ENCODE measurements around the gene ATG10. TPM values are rescaled to one million over a fixed set of nuclear protein-coding genes. Genes with fewer than 3 reads are reported as not detected.

Gene ATG10
- total RNA-seq, 1 donor from 2014 or later = 4.8 TPM

DNA sequence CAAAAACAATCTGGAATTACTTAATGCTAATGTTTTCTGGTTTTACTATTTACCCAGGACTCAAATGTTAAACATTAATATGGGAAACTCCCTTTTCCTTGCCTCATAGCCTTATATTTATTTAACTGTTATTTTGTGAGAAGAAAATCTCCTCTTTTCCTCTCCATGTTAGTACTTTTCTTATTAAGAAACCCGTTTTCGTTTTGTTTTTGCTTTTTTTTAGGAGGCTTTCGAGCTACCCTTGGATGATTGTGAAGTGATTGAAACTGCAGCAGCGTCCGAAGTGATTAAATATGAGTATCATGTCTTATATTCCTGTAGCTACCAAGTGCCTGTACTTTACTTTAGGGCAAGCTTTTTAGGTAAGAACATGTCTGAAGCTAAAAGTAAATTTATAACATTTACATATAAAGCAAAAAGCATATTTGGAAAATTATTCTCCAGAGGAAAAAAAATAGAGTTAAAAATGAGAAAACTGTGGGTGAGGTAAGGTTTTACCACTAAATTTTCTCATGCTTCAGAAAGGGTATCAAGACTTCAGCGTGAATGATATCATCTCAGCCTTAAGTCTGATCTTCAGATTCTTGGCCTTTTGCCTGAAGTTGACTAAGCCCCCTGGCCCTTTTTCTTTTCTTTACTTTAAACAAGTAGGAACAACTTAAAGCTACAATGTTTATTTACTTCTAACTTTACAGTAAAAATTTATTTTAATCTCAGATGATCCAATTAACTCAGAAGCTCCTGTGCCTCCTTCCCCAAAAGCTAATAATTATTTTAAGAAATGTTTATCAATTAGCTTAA, 192.6 kb downstream of the ATG10 start:
- peak; percentile 43 for DNase-seq (ENCODE audit: low read depth, low spot score)

DNA sequence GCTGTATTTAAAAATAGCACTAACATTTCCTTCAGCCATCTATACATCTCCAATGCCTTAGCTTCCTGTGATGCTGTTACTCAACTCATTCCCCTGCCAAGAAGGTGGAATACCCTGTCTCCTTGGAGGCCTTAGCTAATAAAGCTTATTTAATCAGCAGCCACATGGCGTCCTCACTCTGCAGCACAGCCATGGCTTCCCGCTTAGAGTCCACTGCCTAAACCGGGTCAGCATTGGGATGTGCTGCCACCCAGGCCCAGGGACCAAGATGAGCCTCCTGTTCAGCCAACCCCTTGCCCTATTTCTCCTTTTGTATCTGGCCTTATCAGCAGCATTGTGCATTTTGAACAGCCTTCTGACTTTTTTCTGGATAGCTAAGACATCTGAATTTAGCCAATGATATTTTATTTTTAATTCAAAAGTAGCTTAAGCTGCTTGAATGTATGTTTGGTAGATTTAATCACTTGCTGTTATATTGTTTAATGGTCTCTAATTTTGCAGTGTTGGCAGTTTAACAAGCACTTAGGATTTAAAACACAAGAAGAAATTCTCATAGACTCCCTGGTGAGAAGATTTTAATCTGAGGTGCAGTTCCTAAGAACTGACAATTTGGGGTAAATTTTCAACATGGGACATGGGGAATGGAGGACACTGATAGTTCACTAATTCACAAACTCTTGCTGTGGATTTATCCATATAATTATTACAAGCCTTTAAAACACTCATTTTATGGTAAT, 193.3 kb downstream of the ATG10 start:
- no peak for DNase-seq (ENCODE audit: low read depth, low spot score)

DNA sequence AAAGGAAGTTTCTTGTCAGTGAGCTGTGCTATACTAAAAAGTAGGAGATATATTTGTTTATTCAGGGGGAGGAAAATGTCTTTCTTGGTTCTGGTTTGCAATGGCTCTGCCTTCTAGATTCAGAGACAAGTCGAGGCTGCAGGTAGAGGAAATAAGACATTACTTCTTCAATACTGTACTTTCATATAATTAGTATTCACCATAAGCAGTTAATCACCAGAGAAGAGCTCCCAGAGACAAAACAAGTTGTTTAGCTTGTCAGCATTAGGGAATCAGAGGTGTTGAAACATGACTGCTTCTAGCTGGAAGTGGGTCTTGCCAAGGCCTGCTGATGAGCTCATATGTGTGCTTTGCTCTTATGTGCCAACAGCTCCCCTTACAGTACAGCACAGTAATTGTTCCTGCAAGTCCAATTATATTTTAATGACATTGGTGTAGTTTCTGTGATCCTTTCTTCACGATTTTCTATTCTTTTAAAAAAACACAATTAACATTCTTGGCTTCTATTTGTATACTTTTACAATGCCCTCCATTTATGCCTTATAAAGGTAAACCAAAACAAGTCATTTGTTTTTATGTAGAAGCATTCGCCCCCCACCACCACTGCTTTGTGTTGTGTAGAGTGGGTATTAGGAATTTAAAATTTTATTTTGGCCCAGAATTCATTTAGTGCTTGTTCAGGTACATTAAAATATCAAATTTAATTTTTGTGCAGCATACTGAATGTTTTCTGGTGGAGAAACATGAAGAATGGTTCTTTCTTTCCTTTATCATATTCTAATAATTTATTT, 194.1 kb downstream of the ATG10 start:
- peak; percentile 84 for DNase-seq (ENCODE audit: low read depth, low spot score)

DNA sequence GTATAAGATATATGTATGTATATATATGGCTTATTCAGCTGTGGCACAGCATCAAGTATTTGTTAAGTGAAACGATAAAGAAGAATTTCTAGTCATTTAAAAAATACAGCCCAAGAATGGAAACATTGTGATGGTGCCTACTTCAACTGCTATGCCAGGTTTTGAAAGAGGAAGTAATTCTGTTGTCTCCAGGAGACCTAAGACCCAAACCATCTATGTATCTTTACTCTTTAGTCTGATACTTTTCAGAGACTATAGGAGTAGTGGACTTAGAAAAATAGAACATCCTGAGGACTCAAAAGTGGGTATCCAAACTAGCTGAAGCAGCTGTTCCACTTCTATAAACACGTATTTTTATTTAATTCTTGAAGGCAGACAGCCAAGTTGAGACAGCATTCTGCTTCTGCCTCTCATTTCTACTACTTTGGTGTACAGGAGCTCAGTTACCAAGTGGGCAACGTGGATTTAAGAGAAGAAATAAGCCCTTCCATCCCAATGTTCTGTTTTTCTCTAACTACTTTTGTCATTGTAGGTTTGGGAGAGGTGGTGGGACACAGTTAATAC, 195.6 kb downstream of the ATG10 start:
- DNase-seq (ENCODE audit: low read depth, low spot score) = no peak

DNA sequence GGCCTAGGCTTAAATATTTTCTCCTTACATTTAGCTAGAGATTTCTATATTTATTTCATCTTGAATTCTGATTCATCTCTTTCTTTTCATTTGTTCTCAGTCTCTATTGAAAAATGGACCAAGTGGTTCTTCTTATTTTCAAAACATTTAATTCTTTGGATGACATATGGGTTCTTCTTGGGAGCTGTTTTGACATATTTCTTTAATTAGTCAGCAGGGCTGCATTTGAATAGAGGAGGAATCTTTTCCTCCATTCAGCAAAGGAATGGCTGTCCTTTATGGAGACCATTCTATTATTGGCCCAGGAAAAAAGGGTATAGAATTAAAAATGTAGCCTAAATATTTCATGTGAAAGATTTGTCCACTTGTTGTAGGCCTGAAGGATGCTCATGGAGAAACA, 196.5 kb downstream of the ATG10 start:
- DNase-seq (ENCODE audit: low read depth, low spot score) = no peak

DNA sequence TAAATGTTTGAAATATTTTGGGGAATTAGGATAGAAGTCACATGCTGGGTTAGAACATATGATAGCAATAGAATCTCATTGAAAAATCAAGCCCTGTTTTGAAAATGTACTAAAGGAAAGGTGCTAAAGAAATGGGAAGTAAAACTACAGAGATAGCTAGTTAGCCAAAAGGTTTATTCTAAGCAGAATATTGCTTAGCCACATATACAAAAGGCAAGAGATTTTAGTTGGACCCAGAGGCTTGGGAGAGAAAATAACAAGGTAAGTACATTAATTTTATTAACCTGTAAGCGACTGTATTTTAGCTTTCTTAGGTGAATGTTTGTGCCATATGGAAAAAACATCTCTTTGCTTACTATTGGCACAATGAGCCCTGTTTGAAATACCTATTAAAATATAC, 198.1 kb downstream of the ATG10 start:
- DNase-seq (ENCODE audit: low read depth, low spot score) = no peak

DNA sequence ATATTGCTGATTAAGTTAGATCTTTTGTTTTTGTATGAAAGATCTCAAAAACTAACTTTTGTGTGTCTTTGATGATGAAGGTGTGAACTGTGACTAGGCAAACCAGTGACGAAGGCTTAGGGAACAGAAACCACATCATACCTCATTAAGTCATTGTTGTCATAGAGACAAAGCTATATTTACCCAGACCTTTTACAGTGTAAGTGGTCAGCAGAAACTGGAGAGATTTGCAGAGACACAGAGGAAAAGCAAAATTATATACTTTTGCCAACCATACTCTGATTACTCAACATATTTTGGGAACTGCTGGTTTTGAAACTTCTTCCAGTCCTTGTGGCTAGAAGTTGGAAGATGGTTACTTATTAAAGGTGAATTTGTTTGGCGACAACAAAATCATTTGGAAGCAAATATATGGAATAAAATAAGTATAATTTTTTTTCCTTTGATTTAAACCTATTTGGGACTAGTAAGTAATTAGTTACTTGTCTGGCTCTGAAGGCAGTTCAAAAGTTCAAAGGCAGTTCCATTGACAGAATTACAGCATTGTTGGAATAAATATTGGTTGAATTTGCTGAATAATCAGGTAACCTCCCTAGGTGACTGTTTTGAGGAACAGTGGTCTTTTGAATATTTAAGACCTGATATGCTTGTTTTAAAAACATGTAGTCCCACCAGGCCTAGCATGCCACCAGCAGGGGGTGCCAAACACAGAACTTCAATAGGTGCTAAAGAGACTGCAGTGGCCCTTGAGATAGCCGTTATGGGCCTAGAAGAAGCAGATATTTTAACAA, 202.5 kb downstream of the ATG10 start:
- peak; percentile 20 for DNase-seq (ENCODE audit: low read depth, low spot score)

DNA sequence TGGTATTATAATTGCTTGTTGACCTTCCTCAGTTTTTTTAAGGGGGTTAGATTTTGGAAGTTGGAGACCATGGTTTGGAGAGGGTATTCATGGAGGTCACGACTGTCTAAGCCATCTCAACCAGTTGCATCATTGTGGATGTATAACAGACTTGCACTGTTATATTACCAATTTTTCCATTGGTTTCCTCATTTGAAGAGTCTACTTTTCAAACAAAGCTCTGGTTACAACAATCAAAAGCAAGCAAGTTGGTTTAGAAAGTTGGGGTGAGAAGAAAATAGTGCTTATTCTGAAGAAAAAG, 203.0 kb downstream of the ATG10 start:
- DNase-seq (ENCODE audit: low read depth, low spot score) = no peak

DNA sequence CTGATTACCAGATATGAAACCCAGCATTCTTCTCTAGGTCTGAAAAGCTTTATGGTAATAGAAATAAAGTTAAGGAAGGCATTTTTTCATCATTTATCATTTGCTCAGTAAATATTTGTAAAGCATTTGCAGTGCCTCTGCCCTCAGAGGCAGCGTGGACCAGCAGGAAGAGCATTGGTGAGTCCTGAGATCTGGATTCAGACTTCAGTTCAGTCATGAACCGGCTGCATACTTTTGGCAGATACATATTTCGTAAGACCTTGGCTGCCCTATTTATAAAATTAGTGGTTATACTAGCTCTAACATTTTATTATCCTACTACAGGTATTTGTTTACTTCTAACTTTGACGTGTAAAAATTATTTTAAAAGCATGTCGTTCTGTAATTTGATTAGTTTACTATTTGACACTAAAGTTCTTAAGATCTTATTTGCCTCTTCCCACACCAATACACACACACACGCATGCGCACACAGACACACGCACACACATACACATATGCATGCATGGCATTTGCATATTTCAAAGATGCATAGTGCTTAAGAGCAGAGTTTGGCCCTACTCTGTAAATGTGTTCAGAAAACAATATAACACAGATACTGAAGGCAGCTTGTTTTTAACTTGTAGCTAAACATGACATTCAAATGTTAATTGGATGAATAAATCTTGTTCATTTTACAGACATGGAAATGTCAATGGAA, 204.4 kb downstream of the ATG10 start:
- DNase-seq (ENCODE audit: low read depth, low spot score) = no peak

DNA sequence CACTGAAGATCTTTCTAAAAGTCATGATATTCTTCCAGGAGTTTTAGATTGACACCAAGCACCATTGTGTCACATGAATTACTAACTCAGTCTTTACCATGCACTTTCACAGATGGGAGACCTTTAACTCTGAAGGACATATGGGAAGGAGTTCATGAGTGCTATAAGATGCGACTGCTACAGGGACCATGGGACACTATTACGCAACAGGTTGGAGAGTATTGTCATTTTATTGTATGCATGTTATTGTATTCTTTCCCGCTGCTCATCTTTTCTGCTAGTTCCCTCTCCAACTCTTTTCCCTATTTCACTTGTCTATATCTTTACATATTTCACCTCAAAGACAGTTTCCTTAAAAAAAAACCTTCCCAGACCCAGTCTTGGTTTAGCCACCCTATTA, 206.6 kb downstream of the ATG10 start:
- DNase-seq (ENCODE audit: low read depth, low spot score) = no peak

DNA sequence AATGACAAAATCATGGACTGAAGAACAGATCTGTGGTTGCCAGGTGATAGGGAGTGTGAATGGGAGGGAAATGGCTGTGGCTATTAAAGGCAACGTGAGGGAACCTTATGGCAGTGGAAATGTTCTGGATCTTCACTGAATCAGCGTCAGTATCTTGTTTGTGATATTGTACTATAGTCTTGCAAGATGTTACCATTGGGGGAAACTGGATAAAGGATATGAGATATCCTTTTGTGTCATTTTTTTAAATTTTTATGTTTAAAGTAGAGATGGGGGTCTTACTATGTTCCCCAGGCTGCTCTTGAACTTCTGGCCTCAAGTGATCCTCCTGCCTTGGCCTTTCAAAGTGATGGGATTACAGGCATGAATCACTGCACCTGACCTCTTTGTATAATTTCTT, 210.8 kb downstream of the ATG10 start:
- DNase-seq (ENCODE audit: low read depth, low spot score) = no peak

DNA sequence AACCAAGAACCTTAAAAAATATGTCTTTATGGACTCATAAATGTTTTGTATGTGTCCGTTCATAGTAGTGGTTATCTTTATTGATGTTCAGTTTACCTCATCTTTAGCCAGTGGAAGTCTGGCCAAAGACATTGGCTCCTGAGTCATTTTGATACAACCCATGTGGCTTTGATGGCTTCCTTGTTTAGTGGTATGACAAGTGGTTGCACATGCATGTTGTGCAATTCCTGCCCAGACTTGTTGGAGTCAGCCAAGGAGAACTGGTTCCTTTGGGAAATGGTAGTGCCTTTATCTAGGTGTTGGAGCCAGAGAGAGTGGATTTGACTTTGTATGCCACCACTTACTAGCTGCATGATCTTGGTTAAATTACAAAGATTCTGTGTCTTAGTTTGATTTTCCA, 212.0 kb downstream of the ATG10 start:
- no peak for DNase-seq (ENCODE audit: low read depth, low spot score)

DNA sequence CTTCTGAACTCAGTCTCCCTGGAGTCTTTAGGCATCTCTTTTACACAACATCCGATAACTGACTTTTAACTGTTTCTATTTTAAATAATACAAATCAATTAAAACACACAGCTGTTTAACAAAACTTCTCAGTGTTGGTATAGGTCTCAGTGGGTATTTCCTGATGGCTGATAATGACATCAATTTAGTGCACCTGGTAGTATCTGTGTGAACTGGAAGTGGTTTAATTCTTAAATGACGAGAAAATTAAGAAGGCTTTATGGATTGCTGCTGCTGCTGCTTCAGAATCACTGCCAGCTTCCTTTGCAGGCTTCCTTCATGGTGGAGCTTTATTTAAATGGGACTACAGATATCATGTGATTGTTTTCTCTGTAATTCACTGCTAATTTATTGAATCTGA, 214.0 kb downstream of the ATG10 start:
- DNase-seq (ENCODE audit: low read depth, low spot score) = no peak

DNA sequence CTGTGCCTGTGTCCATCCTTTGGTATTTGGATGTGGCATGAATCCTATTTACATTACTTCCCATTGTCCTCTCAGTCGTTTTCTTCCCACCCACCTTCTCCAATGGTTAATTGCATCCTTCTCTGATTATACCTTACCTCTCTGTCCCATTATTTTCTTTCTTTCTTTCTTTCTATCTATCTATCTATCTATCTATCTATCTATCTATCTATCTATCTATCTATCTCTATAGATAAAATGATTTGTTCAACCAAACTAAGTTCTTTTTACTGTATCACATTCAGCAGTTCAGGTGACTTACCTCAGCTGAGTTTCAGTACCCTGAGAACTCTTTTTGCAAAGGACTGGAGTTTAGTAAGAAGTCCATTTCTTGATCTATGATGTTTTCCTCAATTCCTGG, 225.7 kb downstream of the ATG10 start:
- DNase-seq (ENCODE audit: low read depth, low spot score) = no peak

DNA sequence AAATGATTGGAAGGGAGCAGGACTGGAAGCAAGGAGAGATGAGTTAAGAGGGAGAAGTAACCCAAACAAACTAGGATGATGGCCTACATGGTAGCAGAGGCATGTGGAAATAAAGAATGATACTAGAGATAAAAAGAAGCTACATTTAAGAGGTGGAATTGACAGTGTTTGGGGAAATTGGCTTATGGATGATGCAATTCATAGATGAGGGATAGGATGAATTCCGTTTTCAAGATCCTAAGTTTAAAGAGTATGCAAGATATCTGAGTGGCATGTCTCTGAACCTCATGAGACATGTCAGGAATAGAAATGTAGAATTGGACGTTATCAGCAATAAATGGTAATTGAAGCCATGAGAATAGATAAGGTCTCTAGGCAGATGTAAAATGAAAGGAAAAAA, 232.7 kb downstream of the ATG10 start:
- DNase-seq (ENCODE audit: low read depth, low spot score) = no peak

DNA sequence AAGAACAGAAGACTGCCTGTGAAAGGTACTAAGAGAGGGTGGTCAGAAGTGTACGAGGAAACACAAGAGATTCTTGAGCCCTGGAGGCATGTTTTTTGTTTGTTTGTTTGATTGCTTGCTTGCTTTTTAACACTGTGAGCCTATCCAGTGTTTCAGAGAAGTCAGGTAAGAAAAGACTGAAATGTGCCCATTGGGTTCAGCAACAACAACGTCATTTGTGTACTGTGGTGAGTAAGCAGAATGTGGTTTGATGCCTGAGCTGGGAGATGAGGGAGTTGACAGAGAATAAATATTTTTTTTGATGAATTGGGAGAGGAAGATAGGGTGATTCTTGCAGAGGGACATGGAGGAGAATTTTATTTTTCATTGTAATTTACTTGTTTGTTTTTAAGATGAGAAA, 233.2 kb downstream of the ATG10 start:
- DNase-seq (ENCODE audit: low read depth, low spot score) = no peak

DNA sequence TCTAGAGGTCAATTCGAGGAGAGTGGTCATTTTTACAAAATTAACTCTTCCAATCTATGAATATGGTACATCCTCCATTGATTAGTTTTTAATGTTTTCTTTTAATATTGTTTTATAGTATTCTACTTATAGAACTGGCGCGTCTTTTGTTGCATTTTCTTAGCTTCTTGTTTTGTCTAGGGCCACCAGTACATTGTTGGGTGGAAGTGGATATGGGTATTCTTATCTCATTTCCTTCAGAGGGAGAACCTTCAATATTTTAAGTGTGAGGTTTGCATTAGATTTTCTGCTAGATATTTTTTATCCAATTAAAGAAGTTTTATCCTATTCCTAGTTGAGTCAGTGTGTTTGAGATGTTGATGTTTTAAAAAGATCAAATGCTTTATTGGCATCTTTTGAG, 236.5 kb downstream of the ATG10 start:
- DNase-seq (ENCODE audit: low read depth, low spot score) = no peak

DNA sequence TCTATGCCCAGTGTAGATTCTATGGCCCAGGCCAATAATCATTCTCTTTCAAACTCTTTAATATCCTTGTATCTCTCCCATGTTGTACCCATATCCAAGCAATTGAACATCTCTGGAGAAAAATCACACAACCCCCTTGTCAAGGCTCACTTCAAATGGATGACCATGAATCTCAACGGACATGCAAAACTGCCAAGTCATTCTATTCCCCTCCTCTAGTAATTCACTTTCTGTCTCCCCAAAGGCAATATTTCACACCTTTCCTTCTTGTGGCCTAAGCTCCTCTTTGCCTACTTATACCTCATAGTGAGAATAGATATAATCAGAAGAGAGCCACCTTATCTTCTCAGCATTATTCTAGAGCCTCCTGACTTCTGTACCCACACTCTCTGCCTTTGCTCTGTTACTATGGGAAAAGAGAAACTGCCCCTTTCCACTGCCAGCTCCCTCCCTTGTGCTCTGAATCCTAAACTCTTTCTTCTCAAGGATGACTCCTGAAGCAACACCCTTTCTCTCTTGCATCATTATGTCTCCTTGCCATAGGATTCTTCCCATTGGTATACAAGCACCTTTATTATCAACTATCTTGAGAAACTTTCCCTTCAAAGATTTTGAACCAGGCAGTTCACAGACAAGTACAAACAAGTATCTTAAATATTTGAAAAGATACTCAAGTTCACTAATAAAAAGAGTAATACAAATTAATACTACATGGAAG, 240.2 kb downstream of the ATG10 start:
- no peak for DNase-seq (ENCODE audit: low read depth, low spot score)

DNA sequence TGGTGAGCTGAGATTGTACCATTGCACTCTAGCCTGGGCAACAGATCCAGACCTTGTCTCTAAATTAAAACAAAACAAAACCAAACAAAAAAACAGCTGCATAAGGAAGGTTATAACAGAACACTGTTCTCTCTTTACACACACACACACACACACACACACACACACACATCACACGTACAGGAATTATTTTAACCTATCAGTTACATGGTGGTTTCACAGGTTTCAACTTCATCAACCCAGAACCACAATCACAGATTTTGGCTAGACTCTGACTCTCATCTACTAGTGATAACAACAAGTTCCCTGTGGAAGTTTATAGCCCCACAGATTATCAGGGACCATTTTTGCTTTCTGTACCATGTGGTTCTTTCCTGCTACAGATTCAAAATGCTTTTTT, 246.1 kb downstream of the ATG10 start:
- DNase-seq (ENCODE audit: low read depth, low spot score) = no peak

All from pulmonary artery endothelial cell (primary cell).